DMS 273 treated with DMSO at 0.1 percent for 48 hours (cell line): ENCODE results near the gene OR14A16.

ENCODE experiments used
- DNase-seq: peaks from one replicate; lab custom pipeline; 2025; lab: John Stamatoyannopoulos, UW

OR14A16 gene, protein sequence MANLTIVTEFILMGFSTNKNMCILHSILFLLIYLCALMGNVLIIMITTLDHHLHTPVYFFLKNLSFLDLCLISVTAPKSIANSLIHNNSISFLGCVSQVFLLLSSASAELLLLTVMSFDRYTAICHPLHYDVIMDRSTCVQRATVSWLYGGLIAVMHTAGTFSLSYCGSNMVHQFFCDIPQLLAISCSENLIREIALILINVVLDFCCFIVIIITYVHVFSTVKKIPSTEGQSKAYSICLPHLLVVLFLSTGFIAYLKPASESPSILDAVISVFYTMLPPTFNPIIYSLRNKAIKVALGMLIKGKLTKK

DNA sequence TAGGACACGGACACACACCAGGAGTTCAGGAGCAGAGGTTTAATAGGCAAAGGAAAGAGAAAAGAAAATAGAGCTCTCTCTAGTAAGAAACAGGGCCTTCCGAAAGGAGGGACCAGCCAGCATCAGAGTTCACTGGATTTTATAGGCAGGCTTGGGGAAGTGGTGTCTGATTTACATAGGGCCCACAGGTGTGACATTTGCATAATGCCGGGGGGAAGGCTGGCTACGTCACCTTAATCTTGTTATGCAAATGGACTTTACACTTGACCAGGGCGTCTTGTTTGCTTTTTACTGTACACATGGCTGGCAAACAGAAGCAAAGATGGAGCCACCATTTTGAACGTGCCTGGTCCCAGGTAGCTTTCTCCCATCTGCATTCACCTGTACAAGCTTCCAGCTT, at the start of gene OR14A16:
Gene OR14A16, minus strand, starts transcription at position 97 of the 400 bp plus-strand sequence. CDS start 8,390 bp downstream, outside the sequence.
- no peak for DNase-seq

DNA sequence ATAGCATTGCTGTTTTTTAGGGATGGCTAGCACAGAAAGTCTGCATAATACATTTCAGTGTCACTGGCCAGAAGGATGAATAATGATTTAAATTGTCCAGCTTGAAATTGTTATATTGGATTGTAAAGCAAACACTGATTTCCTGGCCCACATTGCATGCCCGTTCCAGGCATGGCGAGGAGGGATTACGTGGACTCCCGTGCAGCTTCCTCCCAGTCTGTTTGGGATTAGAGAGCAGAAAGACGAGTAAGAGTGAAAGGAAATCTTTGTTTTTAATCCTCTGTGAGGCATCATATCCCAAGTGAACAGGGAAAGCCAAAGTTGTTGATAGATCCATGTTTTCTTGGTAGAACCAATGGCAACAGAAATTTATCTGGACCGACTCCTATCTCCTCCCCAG, 41.5 kb upstream of the OR14A16 start:
- DNase-seq: no peak

DNA sequence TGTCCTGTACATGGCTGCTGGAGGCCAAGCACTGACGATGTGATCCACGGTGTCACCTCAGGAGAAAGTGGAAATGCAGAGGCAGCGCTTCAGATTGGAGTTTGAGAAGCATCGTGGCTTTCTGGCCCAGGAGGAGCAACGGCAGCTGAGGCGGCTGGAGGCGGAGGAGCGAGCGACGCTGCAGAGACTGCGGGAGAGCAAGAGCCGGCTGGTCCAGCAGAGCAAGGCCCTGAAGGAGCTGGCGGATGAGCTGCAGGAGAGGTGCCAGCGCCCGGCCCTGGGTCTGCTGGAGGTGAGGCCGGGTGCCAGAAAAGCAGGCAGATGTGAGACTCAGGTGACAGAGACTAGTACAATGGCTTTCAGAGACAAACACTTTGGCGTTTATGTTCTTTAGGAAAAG, 40.7 kb upstream of the OR14A16 start:
- no peak for DNase-seq

DNA sequence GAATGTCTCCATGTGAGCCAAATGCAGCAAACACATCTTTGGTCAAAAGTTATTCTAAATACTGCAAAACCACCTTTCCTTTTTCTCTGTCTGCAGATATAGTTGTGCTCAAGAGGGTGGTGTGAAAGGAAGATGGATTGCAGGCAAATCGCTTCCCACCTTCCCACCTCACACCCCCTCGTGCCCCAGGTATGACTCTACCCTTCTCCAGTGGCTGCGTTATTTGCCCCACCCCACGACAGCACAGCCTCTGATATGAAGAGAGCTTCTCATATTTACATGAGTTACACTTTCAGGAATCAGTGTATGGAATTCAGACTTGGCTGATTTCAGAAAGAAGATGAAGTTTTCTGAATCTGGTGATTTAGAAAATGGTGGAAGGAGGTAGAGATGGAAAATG, 38.8 kb upstream of the OR14A16 start:
- no peak for DNase-seq

DNA sequence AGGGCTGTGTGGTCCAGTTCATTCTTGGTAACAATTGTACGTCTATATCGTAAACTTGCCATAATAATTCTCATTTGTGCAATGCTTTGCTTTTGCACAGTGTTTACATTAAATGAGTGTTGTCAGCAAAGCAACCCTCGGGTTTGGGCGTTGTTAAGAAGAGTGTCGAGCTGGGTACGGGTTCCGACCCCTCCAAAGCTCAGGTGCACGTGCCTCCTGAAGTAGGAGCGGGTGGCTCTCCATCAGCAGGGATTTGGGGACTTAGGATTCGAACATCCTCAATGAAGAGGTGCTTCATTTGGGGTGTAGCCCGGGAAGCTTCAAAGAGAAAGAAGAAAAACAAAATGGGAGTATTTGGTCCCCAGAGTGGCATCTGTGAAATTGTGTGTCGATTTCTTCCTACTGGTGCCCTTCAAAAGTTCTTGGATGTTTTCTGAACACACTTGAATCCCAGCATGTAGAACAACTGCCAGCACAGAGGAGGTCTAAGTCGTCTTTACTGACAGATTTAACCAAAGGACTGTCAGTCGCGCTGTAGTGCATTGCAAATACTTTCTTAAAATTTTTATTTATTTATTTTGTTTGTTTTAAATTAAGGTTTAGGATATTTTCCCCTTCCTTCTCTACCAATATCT, 34.2 kb upstream of the OR14A16 start:
- no peak for DNase-seq

DNA sequence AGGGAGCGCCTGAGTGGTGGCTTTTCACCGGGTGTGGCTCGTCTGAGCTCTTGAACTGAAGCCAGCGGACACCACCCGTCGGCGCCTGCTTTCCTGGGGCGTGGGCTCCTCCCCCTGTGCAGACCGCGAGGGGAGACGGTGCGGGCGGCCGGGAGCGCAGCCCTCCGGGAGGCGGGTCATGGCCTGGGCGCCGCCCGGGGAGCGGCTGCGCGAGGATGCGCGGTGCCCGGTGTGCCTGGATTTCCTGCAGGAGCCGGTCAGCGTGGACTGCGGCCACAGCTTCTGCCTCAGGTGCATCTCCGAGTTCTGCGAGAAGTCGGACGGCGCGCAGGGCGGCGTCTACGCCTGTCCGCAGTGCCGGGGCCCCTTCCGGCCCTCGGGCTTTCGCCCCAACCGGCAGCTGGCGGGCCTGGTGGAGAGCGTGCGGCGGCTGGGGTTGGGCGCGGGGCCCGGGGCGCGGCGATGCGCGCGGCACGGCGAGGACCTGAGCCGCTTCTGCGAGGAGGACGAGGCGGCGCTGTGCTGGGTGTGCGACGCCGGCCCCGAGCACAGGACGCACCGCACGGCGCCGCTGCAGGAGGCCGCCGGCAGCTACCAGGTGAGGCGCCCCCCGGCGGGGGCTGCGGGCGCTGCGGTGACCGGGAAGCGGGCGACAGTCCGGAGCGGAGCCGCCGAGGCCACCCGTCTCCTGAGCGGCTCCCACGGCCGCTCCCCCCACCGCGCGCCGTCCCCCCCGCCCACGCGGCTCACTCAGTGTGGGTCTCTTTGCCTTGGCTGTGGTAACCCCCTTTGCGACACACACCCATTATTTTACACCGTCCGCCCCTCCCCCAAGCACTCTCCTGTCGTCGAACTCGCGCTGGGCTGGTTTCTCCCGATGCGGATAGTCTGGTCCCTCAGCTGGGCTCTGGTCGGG, 33.4 kb upstream of the OR14A16 start, which contains the start of gene TRIM58:
Gene TRIM58, plus strand, starts transcription at position 119 of the 916 bp plus-strand sequence. Its CDS starts 60 bp downstream, at position 179.
- DNase-seq: no peak

DNA sequence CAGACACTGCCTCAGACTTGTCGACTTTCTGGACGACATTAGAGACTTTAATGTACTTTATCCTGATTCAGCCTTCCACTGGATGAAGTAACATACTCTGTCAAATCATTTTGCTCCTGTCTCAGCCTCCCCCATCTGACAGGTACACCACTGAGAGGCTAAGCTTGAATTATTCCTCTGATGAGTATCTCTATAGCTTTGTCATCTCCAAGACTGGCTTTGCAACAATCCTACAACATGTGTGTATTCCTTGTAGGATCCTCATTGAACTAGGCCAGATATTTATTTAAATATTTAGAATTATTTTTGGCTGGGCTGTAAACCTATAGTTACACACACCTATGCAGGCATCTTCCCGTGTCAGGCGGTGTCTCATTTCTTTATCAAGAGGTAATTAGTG, 32.0 kb upstream of the OR14A16 start:
- no peak for DNase-seq

DNA sequence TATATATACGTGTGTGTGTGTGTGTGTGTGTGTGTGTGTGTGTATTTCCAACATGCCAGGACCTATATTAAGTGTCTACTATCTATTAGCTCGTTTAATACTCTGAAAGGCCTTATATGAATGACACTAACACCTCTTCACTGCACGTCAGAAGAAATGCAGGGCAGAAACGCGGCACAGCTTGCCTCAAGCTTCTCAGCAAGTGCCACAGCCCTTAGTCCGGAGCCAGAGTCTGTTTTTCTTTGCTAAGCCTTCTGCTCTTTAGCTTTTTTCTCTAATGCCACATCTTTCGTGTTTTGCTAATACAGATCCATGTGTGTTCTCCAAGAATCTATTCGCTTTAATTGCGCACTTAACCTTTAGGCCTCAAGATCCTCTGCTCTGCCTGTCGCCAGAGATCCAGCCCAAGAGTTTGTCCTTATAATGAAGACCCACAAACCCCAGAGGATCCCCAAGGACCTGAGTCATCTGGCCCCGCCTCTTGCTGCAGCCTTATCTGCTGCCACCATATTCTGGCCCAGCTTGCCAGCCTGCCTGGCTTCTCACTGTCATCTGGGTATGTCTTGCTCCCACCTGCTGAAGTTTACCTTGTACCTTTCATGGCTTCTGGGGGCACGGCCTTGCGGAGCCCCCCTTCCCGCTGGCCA, 31.1 kb upstream of the OR14A16 start:
- DNase-seq: no peak

DNA sequence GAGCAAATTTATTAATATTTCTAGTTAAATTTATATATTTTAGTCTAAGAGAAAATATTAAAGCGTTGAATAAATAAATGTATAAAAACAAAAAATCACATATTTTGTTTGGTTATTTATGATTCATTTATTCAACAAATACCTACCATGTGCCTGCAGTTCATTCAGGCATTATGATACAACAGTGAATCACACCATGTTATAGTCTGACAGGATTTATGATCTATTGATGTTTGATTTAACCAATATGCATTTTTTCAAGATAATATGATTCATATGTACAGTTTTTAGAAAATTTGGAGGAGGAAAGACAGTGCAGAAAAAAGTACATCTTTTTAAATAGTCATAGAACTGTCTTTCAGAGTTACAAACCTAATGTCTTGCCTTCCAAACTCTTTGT, 25.7 kb upstream of the OR14A16 start:
- no peak for DNase-seq

DNA sequence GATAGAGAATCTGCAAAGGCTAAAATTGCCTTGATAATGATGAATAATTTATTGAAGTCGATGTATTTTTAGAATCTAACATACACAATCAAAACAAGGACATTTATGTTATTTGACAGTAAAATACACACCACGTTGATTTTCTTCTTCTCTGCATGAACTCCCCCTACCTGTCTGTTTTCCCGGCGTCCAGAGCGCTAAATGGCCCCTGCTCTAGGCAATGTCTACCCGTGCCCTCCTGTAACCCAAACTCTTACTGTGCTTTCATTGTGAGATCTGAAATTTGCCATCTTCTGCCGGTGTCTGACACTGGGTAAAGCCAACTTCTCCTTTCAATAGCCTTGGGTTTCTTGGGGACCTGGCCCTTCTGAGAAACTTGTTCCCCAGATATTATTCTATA, 24.4 kb upstream of the OR14A16 start:
- DNase-seq: no peak

DNA sequence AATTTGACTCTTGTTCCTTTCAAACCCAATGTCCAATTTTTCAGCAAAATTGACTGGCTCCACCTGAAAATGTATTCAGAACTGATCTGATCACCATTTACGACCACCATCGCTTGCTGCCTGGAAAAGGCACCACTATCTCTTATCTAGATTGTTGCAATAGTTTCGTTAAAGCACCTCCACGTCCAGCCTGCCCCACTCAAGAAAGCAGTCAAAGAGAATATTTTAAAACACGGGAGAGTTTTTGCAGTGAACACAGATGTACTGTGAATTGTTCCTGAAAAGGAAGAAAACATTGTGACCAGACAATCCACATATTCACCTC, 21.7 kb upstream of the OR14A16 start:
- DNase-seq: no peak

DNA sequence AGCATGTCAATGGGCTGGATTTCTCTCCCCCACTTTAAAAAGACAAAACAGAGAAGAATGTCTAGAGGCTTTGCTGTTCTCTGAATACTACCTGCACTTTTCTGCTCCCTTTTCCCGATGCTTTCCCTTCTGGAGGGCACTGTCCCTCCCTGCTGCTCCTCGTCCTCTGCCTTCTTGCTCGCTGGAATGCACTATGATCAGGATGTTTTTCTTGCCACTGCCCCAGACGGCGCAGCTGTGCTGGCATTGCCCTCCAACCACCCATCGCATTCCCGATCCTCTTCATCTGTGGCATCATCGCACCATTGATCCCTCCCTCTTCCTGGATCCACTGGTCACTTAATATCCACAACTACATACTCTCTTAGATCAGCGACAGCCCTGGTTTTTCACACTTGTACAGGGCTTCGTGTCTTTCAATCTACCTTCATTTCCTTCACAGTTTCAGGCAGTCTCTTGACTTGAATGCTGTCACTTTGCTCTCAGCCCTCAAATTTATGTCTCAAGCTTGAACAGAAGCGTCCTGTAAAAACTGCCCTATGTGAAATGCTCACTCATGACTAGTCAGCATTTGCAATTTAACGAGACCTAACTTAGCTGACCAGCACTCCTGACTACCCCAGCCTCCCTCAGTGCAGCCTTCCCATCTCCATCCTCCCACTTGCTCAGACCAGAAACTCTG, 21.2 kb upstream of the OR14A16 start:
- no peak for DNase-seq

DNA sequence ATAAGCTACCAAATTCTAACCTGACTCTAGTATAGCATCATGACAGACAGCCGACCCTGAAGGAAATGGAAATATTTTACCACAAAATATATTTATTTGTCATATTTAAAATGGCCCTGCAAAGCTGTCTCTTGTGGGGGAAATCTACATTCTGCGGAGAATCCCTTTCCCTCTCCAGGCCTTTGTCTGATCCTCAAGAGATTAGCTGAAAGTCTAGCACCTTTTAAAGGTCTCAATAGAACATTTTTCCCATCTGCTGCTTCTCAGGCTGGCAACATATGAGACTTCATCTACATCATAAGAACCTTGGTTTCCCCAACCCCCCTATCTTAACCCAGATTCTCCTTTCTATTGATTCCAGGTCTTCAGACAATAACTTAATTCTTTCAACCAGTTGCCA, 19.5 kb upstream of the OR14A16 start:
- DNase-seq: no peak

DNA sequence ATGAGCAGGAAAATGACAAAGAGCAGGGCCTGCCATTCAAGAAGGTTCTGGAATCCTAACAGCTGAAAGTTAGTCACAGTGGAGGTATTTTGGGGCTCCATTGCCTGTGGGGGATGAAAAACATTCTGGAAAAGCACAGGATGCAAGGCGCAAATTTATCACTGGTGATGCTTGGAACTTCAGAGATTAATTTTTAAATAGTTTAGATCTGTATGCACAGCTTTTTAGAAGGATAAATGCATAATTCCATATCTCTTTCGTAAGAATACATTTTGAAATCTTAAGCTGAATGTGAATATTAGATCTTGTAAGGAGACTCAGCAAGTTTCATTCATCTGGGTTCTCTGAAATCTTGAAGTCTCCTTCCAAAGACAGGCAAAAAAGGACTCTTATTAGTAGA, 17.9 kb upstream of the OR14A16 start, which contains the start of gene OR11L1:
Gene OR11L1, minus strand, starts transcription at position 101 of the 400 bp plus-strand sequence. Its CDS starts 0 bp downstream, at position 101.
- no peak for DNase-seq

DNA sequence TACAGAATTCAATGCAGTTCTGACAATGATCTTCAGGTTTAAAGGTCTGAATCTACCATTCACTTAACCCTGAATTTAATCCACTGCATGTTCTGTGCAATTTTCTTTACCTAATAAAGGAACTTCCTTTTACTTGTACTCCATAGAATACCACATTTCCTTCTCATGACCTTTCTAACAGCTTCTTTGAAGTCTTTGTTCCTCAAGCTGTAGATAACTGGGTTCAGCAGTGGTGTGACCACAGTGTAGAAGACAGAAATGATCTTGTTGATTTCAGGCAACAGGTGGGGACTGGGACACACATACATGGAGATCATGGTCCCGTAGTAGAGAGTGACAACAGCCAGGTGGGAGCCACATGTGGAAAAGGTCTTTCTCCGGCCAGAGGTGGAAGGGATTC, 16.9 kb upstream of the OR14A16 start:
- DNase-seq: no peak

DNA sequence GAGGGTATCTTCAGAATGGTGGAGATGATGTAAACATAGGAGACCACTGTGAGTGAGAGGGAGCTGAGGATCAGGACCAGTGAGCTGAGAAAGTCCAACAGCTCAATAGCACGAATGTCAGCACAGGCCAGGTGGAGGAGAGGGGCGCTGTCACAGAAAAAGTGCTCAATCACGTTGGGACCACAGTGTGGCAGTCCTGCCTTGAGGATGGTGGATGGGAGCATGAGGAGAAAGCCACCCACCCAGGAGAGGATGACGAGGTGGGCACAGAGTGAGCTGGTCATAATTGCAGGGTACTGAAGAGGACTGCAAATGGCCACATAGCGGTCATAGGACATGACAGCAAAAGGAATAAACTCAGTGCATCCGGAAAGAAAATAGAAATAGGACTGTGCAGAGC, 9.7 kb upstream of the OR14A16 start:
- no peak for DNase-seq

DNA sequence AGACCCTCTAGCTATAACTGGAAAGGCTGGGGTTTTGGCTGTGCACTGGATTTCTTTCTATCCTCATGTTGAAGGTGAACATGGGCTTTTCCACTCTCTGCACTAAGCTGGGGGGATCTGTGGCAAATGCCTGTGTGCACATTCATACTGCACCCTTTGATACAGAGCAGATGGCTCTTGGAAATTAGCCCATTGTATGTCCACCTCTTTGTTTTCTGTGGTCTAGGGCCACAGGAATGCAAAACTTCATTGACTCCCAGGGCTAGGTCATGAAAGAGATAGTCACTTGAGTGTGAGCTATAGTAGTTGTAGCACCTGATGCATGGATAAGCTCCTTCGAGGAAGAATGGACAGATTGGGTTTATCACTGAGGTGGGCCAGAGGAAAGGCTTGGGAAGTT, 5.7 kb upstream of the OR14A16 start:
- DNase-seq: no peak

DNA sequence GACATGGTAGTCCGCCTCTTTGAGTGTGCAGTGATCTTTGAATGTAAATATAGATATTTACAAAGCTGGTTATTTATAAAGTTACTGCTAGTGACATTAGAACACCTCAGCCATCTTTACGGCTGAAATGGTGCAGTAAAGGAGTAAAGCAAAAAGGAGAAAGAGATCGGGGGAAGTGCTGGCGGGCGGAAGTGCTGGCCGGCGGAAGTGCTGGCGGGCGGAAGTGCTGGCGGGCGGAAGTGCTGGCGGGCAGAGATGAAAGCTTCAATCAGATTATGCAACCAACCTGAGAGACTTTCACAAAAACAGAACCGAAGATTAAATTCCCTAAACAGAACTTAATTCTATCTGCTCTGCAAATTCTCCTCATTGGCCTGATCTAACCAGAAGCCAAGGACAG, 1.4 kb upstream of the OR14A16 start:
- DNase-seq: no peak

DNA sequence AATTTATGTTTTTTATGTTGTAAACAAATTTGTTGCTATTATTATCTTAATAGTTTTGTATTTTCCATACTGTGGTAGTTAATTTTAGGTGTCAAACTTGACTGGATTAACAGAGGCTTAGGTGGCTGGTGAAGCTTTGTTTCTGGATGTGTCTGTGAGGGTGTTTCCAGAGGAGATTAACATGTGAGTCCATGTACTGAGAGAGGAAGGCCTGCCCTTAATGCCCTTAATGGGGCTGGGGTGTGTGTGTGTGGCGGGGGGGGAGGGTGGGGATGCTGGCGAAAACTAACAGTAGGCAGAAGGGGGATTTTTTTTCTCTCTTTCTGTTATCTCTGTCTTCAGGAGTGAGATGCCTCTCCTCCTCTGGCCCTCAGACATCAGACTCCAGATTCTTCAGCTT, 1.9 kb downstream of the OR14A16 start:
- no peak for DNase-seq

DNA sequence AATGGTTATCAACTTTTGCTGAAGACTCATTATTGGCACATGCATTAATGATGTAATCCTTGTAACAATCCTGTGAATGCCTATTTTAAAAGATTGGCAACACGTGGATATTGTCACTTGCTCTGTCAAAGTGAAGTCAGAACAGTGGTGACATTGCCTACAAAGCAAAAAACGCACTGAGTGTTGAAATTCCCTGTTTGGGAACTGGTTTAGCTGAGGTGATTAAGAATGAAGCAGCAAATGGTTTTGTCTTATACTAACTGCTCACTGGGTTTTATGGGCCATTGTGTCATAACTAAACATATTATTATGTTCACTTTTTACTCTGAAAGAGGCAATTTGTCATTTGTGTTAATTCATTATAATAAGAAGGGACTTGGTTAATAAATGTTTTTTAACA, 11.3 kb downstream of the OR14A16 start:
- no peak for DNase-seq

DNA sequence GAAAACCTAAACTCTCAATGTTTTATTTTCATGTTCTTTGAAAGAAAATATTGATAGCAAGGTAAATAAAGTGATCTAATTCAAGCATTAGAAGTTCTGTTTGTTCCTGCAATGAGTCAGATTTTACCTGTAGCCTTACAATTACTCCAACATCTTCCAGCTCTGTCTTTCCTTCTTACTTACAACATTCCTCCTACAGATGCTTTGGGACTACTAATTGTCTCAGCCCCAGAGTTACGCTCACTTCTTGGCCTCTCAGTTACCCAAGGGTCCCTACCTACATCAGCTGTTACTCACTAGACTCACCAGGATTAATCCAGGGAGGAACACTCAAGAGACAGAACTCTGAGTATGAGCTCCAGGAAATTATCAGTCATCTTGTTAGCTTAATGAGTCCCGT, 26.4 kb downstream of the OR14A16 start:
- no peak for DNase-seq

DNA sequence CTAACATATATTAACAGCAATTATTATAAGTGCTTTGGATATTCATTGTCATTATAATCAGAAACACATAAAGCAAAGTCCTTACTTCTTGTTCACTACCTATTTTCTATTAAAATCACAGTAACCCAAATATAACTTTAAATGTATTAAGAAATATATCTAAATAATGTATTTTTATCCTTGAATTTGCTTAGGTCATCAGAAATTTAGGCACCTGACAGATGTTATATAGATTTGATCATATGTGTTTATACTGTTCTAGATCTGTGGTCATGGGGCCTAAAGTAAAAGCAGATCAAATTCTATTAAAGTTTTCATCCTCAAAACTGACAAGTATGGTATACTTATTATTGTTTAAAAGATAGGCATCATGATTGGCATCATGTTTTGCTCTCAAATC, 54.3 kb downstream of the OR14A16 start:
- no peak for DNase-seq
